ENCODE results near the gene C7orf57. TPM values are rescaled to one million over a fixed set of nuclear protein-coding genes. Genes with fewer than 3 reads are reported as not detected.

The C7orf57 gene
- total RNA-seq, 4 donors from 2014 or later, result not detected

DNA sequence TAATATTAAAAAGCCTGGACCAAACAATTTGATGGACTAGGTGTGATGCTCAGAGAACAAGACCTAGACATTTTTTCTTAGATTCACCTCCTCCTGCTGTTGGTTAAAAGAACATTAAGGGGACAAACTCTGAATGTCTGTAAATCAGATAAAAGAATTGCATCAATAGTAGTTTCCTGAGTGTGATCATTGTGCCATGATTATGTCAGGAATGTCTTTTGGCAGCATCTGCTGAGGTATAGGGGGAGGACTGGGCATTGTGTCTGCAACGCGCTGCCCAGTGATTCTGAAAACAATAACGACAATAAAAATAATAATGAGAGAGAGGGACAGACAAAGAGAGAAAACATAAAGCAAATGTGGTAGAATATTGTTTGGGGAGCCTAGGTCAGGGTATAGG lies 6.9 kb downstream of the C7orf57 start:
- no peak for DNase-seq (ENCODE audit: low spot score in 2 of 2)
- Histone ChIP-seq H3K27me3 (no peaks in the 10 kb centered on the region), H3K27ac (no peak overlapping the region), H3K9me3 (no peaks in the 10 kb centered on the region), H3K4me3 (no peak overlapping the region), H3K36me3 (no peaks in the 10 kb centered on the region), H3K4me1 (no peaks in the 10 kb centered on the region)
- TF ChIP-seq POLR2A (IDR thresholded peaks at IDR 0.05) (no peak), POLR2AphosphoS5 (IDR thresholded peaks at IDR 0.05) (no peak), EP300 (IDR thresholded peaks at IDR 0.05) (no peak)
- TF ChIP-seq, protein P1, sequence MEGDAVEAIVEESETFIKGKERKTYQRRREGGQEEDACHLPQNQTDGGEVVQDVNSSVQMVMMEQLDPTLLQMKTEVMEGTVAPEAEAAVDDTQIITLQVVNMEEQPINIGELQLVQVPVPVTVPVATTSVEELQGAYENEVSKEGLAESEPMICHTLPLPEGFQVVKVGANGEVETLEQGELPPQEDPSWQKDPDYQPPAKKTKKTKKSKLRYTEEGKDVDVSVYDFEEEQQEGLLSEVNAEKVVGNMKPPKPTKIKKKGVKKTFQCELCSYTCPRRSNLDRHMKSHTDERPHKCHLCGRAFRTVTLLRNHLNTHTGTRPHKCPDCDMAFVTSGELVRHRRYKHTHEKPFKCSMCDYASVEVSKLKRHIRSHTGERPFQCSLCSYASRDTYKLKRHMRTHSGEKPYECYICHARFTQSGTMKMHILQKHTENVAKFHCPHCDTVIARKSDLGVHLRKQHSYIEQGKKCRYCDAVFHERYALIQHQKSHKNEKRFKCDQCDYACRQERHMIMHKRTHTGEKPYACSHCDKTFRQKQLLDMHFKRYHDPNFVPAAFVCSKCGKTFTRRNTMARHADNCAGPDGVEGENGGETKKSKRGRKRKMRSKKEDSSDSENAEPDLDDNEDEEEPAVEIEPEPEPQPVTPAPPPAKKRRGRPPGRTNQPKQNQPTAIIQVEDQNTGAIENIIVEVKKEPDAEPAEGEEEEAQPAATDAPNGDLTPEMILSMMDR (IDR thresholded peaks at IDR 0.05), result no peak
- WGBS, result 61% methylated on average over 3 of the region's 3 CpGs

GRCh38 chr7:48042636-48043035 lies 7.3 kb downstream of the C7orf57 start:
- TF ChIP-seq, protein P1 (IDR thresholded peaks at IDR 0.05), result no peak
- TF ChIP-seq POLR2AphosphoS5 (IDR thresholded peaks at IDR 0.05) (no peak), POLR2A (IDR thresholded peaks at IDR 0.05) (no peak), EP300 (IDR thresholded peaks at IDR 0.05) (no peak)
- Histone ChIP-seq H3K27me3 (no peaks in the 10 kb centered on the region), H3K4me1 (no peaks in the 10 kb centered on the region), H3K36me3 (no peaks in the 10 kb centered on the region), H3K27ac (no peak overlapping the region), H3K9me3 (no peaks in the 10 kb centered on the region), H3K4me3 (no peak overlapping the region)
- 61% methylated on average over 3 of the region's 3 CpGs for WGBS
- no peak for DNase-seq (ENCODE audit: low spot score in 2 of 2)

DNA sequence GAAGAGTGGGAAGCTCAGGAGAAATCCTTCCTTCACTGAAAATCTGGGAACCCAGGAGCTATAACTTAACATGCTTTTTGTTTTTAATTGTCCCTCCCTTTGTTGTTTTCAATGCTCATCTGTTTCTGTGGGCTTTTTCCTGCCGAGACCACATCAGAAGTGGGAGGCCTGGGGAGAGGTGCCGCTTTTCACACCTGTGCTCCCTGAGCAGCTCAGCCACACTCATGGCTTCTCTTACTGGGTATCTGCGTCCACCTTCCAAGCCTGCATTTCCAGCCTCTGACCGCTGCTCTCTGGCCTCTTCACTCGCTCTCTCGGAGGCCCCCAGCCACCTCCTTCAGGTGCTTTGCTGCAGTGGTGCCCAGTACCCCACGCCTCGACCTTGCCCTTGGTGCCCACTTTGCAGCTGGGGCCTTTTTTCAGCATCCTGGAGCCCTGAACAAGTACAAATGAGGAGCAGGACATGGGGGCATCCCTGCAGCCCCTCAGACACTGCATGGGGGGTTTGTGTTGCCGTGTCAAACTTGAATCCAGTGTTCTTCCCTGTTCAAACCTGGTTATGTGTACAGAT lies 9.9 kb downstream of the C7orf57 start:
- Histone ChIP-seq H3K4me1 (no peaks in the 10 kb centered on the region), H3K27me3 (no peaks in the 10 kb centered on the region)
- no peak for TF ChIP-seq EP300 (IDR thresholded peaks at IDR 0.05)
- TF ChIP-seq, protein P1 (IDR thresholded peaks at IDR 0.05), result no peak

DNA sequence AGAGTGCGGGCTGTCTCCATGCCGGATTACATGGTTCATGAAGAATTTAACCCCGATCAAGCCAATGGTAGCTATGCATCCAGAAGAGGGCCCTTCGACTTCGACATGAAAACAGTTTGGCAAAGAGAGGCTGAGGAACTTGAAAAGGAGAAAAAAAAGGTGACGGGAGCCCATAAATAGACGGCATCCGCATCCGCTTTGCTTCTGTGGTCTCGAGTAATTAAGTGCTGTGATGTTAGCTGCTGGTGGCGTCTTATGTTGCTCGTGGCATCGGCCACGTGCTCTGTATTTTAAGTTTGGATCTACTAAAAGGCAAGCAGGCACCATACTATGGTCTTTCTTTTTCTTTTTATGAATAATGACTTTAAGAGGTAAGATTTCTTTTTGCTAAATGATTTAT lies 11.1 kb downstream of the C7orf57 start:
- H3K27ac ChIP-seq, result no peak overlapping the region
- no peak overlapping the region for H3K4me3 ChIP-seq
- no peaks in the 10 kb centered on the region for H3K9me3 ChIP-seq
- no peaks in the 10 kb centered on the region for H3K27me3 ChIP-seq
- DNase-seq (ENCODE audit: low spot score in 2 of 2), result no peak
- no peaks in the 10 kb centered on the region for H3K36me3 ChIP-seq
- WGBS, result 68% methylated on average over 14 of the region's 14 CpGs
- TF ChIP-seq POLR2AphosphoS5 (IDR thresholded peaks at IDR 0.05), result no peak
- no peaks in the 10 kb centered on the region for H3K4me1 ChIP-seq

More for the DNA sequence above, 9.9 kb downstream of the C7orf57 start:
- Histone ChIP-seq H3K27ac (no peak overlapping the region), H3K36me3 (no peaks in the 10 kb centered on the region), H3K4me3 (no peak overlapping the region), H3K9me3 (no peaks in the 10 kb centered on the region)
- 84% methylated on average over 9 of the region's 9 CpGs for WGBS
- DNase-seq (ENCODE audit: low spot score in 2 of 2), result no peak

- Histone ChIP-seq H3K4me3 (no peak overlapping the region), H3K9me3 (no peaks in the 10 kb centered on the region), H3K27me3 (no peaks in the 10 kb centered on the region), H3K4me1 (no peaks in the 10 kb centered on the region), H3K27ac (no peak overlapping the region), H3K36me3 (no peaks in the 10 kb centered on the region)
- WGBS, result 91% methylated on average over 8 of the region's 8 CpGs
- DNase-seq (ENCODE audit: low spot score in 2 of 2), result no peak
- no peak for TF ChIP-seq EP300 (IDR thresholded peaks at IDR 0.05)
- no peak for TF ChIP-seq POLR2A (IDR thresholded peaks at IDR 0.05)
- TF ChIP-seq, protein P1 (IDR thresholded peaks at IDR 0.05), result no peak
These were observed 12.8 kb downstream of the C7orf57 start for GRCh38 chr7:48048113-48048512.

DNA sequence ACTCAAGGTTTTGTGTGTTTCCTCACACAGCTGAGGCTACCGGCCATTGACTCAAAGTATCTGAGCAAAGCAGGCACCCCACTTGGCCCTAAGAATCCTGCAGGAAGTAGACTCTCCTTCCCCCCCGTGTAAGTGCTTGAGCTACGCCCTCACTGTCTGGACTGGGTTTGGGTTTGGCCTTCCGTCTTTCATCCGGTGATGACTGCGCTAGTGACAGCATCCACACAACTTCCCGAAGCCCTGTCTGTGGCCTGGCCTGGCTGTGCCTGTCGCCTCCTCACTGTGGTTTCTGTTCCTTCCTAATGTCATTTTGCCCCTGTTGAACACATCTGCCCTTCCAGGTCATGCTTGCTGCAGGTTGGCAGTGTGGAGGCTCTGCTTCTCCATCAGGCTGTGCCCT lies 14.5 kb downstream of the C7orf57 start:
- Histone ChIP-seq H3K9me3 (no peaks in the 10 kb centered on the region), H3K27me3 (no peaks in the 10 kb centered on the region), H3K4me1 (no peaks in the 10 kb centered on the region), H3K27ac (no peak overlapping the region), H3K36me3 (no peaks in the 10 kb centered on the region), H3K4me3 (no peak overlapping the region)
- 81% methylated on average over 8 of the region's 8 CpGs for WGBS
- TF ChIP-seq EP300 (IDR thresholded peaks at IDR 0.05) (no peak), POLR2A (IDR thresholded peaks at IDR 0.05) (no peak)
- TF ChIP-seq, protein P1 (IDR thresholded peaks at IDR 0.05), result no peak
- no peak for DNase-seq (ENCODE audit: low spot score in 2 of 2)

All from suprapubic skin (tissue), 4 donors.